NCI-H1436 (cell line): ENCODE data around the gene UQCR11.

Experiments
- DNase-seq: peaks from one replicate; lab custom pipeline; 2025; lab: John Stamatoyannopoulos, UW

Gene UQCR11

GRCh38 chr19:1634938-1635243 is 29.6 kb upstream of the UQCR11 start:
- no peak for DNase-seq

- no peak for DNase-seq
Observed at GRCh38 chr19:1634242-1634937, 29.1 kb upstream of the UQCR11 start.

GRCh38 chr19:1633269-1633826 is 28.1 kb upstream of the UQCR11 start:
- no peak for DNase-seq

DNA sequence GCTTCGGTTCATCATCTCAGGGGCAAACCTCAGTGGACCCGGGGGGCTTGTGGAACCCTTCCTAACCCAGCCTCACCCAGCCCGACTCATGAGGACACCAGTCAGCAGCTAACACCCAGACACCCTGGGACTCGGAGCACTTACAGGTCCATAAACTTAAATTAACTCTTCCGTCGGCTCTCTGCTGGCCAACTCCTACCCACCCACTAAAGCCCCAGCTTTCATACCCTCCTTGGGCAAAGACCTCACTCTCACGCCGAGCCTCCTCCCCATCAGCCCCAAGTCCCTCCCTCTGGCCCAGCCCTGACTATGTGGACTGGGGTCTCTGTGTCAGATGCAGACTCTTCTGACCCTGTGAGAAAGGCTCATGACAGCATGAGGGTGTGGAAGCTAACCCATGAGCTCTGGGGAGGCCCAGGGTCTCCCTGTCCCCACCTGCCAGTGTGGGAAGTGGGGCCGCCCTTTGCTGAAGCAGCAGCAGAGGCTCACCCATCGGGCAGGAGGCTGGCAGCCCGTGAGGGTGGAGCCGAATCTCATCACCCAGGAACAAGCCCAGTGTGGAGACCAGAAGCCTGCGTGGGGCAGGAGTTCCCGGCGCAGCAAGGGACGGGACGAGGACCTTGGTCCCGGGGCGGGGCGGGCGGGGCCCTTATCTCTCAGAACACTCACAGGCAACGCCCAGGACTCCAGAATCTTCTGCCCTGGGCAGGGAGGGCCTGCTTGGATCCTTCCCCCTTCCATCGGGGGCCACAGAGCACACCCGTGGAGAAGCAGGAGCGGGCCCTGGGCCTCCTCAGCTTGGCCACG is 27.4 kb upstream of the UQCR11 start:
- no peak for DNase-seq

DNA sequence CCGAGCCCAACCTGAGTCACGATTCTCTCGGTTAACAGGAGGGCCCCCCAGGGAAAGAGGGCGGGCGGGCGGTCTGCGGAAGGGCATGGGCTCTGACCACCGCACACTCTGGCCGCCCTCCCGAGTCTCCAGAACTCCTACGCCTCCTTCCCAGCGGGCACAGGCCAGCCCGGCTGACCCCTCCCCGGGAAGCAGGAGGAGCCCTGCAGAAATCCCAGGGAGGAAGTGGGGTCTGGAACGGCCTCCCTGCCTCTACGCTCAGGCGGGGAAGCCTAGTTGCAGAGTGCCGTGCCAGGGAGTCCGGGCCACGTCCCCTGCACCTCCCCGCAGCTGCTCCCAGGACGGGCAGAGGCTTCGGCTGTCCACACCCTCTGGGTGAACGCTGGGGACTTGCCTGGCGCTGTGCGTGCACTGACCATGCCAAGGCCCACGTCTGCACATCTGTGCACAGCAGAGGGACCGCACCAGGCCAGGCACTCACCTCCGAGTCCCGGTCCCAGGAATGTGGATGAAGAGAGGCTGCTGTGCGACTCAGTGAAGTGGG is 26.4 kb upstream of the UQCR11 start:
- DNase-seq: no peak

DNA sequence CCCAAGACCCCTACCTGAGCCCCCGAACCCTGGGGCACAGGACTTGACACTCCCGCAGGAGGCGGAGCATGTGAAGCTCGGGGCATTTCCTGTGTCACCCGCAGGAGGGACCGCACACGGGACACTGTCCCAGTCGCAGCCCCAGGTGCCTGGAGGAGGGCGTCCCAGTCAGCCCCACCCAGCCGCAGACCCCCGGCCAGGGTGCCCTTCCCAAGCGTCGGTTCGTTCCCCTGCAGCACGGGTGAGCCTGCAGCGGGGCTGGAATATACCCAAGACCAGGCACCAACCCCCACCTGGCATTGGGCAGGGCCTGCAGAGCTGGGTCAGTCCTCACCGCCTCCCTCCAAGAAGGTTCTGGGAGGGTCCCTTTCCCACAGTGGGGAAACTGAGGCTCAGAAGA is 25.5 kb upstream of the UQCR11 start:
- no peak for DNase-seq

- no peak for DNase-seq
Observed at GRCh38 chr19:1630012-1630411, 24.8 kb upstream of the UQCR11 start.

DNA sequence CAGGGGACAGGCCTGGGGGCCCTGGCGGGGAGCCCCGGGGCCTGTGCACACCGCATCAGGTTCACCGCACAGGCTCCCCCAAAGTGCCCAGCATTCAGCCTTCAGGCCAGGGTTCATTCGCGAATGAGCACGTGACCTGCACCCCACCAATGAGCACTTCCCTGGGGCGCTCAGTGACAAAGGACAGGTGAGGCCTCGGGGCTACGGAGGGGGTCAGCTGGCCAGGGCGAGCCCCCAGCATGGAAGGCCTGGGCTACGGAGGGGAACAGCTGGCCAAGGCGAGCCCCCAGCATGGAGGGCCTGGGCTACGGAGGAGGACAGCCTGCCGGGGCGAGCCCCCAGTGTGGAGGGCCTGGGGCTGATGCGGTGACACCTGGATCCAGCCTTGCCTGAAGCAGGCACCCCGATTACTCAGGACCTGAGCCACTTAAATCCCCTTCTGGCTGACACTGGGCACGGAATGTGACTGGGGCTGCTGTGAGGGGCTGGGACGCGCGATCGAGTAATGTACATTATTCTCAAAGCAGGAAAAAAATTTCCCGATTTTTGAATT is 24.1 kb upstream of the UQCR11 start:
- DNase-seq: no peak

DNA sequence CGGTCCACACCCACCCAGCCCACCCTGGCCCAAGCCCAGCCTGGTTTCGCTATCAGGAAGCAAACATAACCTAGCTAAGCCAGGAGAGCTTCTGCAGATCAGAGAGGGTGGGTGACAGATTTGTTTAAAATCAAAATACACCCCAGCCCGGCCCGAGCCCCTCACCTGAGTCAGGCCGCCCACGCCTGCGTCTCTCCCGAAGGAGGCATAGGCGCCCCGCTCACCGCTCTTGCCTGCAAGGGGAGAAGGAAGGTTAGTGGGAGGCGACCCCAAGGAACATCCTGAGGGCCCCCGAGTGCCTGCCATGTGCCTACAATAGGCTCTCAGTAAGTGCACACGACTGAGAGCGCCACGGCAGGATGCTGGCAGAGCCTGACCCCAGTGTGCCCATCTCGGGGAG is 21.9 kb upstream of the UQCR11 start:
- DNase-seq: no peak

DNA sequence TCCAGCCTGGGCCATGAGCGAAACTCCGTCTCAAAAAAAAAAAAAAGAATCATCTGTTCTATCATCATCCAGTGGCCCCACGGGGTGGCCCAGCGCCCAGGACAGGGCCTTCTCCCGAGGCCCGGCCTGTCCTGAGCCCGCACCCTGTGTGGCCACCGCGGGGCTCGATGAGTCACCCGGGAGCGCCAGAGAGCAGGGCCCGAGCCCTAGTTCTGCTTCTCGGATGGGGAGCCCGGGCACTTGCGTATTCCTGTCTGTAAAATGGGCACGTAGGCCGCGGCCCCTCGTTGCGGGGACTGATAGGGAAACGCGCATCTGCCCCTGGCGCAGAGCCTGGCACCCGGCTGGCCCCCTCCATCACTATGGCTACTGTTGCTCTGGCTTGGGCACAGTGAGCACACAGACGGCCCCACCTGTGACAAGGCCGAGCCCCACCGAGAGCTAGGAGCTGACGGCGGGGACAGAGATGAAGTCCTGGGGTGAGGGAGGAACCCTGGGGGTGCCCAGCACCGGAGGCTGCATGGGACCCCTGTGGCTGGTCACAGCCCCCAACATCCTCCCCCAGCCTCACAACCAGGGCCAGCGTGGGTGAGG is 21.3 kb upstream of the UQCR11 start:
- no peak for DNase-seq

DNA sequence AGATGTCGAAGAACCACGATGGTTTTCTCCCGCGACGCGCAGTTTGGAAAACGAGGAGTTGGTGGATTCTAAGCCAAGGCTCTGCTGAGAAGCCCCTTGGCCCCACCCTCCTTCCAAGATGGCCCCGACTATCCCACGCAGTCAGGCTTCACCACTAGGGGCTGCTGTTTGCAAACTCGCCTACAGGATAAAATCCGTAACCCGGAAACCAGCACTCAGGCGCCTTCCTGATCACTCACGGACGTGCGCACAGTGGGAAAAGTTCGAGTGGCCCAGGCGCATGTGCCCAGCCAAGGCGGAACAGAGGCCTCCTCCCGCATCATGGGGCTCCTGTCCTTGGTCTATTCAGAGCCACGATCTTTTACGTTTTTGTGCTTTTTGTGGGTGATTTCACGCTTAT is 19.2 kb upstream of the UQCR11 start:
- peak; percentile 24 for DNase-seq

DNA sequence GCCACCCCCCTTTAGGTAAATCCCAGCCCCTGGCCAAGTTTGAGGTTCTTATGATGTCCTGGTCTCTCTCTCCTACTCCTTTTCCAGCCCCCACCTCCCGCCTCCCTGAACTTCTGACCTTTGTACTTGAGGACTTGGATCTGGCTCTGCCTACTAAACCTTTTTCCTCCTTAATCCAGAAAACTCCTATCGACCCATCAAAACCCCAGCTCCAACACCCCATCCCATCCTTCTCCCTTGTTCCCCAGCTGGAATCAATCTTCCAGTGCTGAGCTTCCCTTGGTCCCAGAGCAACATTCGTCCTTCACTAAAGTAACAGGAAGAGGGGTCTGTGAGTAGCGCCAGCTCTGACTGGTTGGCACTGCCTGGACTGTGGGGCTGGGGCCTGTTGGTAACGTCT is 17.3 kb upstream of the UQCR11 start:
- DNase-seq: no peak

- DNase-seq: no peak
Observed at GRCh38 chr19:1622007-1622406, 16.7 kb upstream of the UQCR11 start.

GRCh38 chr19:1621574-1621973 is 16.3 kb upstream of the UQCR11 start:
- DNase-seq: no peak

DNA sequence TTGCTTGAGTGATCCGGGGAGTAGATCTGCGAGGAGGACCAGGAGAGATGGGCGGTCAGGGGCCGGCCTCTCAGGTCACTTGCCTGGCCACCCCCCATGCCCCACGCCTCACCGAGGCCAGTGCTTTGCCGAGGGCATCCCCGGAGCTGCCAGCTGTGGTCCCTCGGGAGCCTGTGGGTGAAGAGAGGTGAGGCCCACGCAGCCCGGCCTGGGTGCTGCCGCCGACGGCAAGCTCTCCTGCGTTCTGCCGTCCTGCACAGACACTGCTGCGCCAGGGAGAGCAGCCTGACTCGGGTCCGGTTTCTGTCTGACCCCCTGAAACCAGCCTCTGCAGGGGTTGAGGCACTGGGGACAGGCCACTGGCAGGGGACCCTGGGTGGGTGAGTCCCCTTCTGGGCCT is 15.8 kb upstream of the UQCR11 start:
- DNase-seq: no peak

DNA sequence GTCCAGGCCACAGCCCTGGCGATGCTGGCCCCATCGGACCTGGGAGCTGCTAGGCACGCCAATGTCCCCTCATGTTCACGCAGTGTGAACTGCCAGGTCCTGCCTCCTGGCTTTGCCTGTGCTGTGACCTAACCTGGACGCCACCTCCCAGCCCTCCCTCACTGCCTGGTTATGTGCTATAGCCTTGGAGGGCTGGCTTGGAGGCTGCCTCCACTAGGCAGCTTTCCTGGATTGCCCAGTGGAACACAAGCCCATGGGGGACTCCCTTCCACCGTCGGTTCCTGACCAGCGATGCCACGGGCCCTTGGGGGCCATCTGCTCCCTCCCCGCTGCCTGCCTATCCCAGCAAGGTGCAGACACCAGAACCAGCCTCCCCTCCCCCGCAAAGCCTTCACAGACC is 15.2 kb upstream of the UQCR11 start:
- no peak for DNase-seq

- no peak for DNase-seq
Observed at GRCh38 chr19:1619703-1620102, 14.4 kb upstream of the UQCR11 start.

GRCh38 chr19:1619094-1619439 is 13.8 kb upstream of the UQCR11 start:
- DNase-seq: no peak

DNA sequence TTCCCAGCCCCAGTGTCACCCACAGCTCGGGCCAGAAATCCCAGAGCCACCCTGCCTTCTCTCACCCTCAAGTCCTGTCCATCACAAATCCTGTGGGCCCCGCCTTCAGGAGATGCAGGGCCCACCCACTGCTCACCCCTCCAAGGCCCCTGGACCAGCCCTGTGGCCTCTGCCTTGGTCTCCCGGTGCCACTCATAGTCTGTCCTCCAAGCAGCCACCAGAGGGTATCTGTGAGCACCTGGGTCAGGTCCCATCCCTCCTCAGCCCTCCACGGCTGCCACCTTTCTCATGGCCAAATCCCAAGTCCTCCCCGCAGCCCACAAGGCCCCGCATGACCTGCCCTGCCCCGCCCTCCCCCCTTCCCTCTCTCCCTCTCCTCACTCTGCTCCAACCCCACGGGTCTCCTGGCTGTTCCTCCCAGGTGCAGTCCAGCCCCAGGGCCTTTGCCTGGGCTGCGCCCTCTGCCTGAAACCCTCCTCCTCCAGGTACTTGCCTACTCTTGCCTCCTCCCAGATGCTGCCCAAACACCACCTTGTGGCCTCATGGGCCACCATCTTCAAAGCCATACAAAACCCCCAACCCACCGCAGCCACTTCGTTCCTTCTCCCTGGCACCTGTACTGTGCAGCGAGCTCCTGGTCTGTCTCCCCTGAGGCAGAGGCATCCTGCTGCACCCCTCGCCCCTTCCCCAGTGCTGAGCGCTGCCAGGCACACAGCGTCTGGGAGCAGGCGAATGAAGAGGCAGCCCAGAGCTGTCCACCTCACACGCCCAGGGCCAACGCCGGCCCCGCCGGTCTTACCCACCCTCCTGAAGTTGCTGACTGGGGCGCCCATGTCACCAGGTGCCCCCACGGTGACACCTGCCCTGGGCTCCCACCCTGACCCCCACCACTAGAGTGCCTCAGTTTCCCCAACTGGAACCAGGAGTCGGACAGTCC is 13.2 kb upstream of the UQCR11 start:
- no peak for DNase-seq

DNA sequence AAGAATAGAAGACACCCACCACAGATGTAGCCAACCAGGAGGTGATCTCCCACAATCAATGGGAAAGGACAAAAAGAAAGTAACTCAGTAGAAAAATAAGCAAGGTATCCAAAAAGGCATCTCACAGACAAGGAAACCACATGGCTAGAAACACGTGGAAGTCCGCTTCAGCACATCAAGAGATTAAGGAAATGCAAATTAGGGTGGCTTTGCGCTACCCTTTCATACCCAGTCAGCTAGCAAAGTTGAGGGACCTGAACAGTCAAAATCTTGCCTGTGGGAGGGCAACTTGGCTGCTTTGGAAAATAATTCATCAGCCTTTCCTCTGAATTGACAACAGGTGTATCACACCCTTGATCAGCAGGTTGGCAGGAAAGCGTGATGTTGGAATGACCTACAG is 11.6 kb upstream of the UQCR11 start:
- no peak for DNase-seq

- DNase-seq: no peak
Observed at GRCh38 chr19:1616396-1616795, 11.1 kb upstream of the UQCR11 start.
